KMS-11 (cell line): ENCODE measurements around the gene PCGF2.

Source experiments
- H2AFZ ChIP-seq: fragments of 200-600 bp; sonication (generic); 2 replicates; pipeline ENCODE4 v1.6.1; 2016; ENCODE audit warnings: antibody characterized with exemption, mixed run types, low read depth
- H3K27ac ChIP-seq: fragments of 200-600 bp; sonication (generic); 2 replicates; pipeline ENCODE4 v1.6.1; 2016; ENCODE audit warnings: mild to moderate bottlenecking, mixed run types
- H3K27me3 ChIP-seq: fragments of 200-600 bp; sonication (generic); 2 replicates; pipeline ENCODE4 v1.6.1; 2017; ENCODE audit warnings: mild to moderate bottlenecking, low read depth, mixed run types, moderate library complexity; ENCODE audit not compliant: insufficient read depth
- H3K36me3 ChIP-seq: fragments of 200-600 bp; sonication (generic); 2 replicates; pipeline ENCODE4 v1.6.1; 2017; ENCODE audit warnings: mild to moderate bottlenecking, mixed run types; ENCODE audit not compliant: insufficient read depth
- H3K4me1 ChIP-seq: fragments of 200-600 bp; sonication (generic); 2 replicates; pipeline ENCODE4 v1.6.1; 2016; ENCODE audit warnings: mild to moderate bottlenecking, low read depth, mixed run types; ENCODE audit not compliant: poor library complexity, severe bottlenecking
- H3K4me2 ChIP-seq: fragments of 200-600 bp; sonication (generic); 2 replicates; pipeline ENCODE4 v1.7.0; 2016; ENCODE audit warnings: mild to moderate bottlenecking, mixed run types
- H3K4me3 ChIP-seq: fragments of 200-600 bp; sonication (generic); IDR thresholded peaks from 2 replicates; pipeline ENCODE4 v1.6.1; 2017; ENCODE audit warnings: low read depth, low read length, mixed read lengths; ENCODE audit not compliant: insufficient read depth
- H3K79me2 ChIP-seq: fragments of 200-600 bp; sonication (generic); 2 replicates; pipeline ENCODE4 v1.6.1; 2016; ENCODE audit warnings: low read depth, mixed run types; ENCODE audit not compliant: insufficient read depth
- H3K9ac ChIP-seq: fragments of 200-600 bp; sonication (generic); 2 replicates; pipeline ENCODE4 v1.6.1; 2016; ENCODE audit warnings: mild to moderate bottlenecking, mixed run types
- H4K20me1 ChIP-seq: fragments of 200-600 bp; sonication (generic); 2 replicates; pipeline ENCODE4 v1.6.1; 2016; ENCODE audit warnings: mild to moderate bottlenecking, mixed run types; ENCODE audit not compliant: insufficient read depth
- TF ChIP-seq, protein P1 (sequence below): fragments of 200-600 bp; sonication (generic); conservative IDR thresholded peaks from 2 replicates; pipeline ENCODE4 v1.6.1; 2017; ENCODE audit warnings: low read depth, mild to moderate bottlenecking, antibody characterized with exemption, low read length, moderate library complexity, mixed read lengths

PCGF2 gene

DNA sequence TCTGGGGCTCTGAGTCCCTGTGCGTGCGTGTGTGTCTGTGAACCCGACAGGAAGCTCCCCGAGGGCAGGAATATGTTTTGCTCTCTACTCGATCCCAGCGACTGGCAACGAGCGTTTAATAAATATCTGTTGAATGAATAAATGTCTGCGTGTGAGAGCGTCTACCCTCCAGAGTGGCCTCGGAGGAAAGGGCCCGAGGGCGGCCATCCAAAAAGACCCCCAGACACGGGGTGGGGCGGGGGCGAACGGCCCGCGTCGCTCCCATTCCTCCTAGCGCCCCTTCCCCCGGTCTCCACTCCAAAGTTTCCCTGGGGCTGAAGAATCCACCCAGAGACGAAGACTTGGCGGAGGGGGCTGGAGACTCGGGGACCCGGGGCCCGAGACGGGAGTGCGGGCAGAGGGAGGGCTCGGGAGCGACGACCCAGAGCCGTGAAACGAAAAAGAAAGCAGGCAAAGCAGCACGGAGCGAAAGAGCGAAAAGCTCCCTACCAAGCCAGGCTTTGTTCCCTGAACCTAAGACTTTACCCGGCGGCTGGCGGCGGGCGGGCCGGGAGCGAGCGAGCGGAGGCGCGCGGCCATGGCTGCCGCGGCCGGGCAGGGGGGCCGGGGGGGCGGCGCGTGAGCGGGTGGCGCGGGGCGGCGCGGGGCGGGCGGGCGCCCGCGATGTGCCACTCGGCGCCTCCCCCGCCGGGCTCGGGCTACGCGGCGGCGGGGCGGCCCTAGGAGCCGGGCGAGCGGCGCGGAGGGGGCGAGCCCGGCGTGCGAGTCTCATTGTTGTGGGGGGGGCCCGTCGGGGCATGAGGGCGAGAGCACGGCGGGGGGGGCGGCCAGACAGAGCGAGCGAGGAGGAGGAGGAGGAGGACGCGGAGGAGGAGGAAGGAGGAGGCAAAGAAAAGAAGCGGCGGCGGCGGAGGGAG lies 43.3 kb downstream of the PCGF2 start, which contains the start of gene MLLT6:
MLLT6 (plus strand) TSS at position 668 of the 917 bp plus-strand sequence. CDS start 360 bp downstream, outside the sequence.
- Histone ChIP-seq H3K4me3 (no peak within 1 kb of the TSS), H3K4me1 (peaks cover 30% of the 10 kb centered on the region), H3K79me2 (peaks cover 36% of the 10 kb centered on the region), H3K9ac (peak within 1 kb of the TSS; percentile 97), H3K36me3 (no peaks in the 10 kb centered on the region; the same call in 1 of the 2 replicates), H3K27ac (peak within 1 kb of the TSS; percentile 98), H3K4me2 (peak within 1 kb of the TSS; percentile 98), H4K20me1 (no peaks in the 10 kb centered on the region), H2AFZ (peak within 1 kb of the TSS; percentile 51), H3K27me3 (no peaks in the 10 kb centered on the region)
- TF ChIP-seq, protein P1, sequence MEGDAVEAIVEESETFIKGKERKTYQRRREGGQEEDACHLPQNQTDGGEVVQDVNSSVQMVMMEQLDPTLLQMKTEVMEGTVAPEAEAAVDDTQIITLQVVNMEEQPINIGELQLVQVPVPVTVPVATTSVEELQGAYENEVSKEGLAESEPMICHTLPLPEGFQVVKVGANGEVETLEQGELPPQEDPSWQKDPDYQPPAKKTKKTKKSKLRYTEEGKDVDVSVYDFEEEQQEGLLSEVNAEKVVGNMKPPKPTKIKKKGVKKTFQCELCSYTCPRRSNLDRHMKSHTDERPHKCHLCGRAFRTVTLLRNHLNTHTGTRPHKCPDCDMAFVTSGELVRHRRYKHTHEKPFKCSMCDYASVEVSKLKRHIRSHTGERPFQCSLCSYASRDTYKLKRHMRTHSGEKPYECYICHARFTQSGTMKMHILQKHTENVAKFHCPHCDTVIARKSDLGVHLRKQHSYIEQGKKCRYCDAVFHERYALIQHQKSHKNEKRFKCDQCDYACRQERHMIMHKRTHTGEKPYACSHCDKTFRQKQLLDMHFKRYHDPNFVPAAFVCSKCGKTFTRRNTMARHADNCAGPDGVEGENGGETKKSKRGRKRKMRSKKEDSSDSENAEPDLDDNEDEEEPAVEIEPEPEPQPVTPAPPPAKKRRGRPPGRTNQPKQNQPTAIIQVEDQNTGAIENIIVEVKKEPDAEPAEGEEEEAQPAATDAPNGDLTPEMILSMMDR, result no peak

DNA sequence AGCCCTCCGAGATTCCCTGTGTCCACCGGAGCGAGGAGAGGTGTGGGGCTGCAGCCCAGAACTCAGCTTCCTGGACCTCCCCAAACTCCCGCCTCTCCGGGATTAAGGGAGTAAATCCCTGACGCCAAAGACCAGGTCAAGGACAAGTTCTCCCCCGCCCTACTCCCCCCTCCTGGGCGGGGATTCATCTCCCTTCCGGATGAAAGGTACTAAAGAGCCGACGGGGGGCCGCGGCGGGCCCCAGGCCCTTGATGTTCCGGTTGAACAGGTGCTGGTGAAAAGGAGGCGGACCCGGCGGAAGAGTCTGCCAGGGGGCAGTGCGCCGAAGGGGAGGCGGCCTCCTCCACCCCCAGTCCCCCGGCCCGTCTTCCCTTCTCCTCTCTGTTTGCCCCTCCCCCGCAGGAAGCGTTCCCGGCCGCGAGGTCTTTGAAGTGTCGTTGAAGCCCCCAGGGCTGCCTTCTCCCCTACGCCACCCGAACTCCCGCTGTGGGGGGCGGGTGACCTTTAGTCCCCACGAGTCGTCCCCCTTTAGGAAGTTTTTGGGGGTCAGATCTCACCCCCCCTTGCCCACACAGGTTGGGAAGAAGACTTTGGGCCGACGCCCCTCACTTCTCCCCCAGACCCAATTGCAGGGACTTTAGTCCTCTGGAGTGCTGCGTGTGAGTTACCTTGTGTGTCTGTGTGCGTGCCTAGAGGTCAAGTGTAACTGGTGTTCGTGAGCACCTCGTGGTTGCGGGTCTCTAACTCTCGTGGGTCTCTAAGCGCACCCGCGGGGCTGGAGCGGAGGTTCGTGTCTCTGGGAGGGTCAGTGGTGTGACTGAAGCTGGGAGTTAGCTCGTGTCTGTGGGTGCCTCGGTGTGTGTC lies 44.2 kb downstream of the PCGF2 start:
- H3K36me3 ChIP-seq, result no peaks in the 10 kb centered on the region; the same call in 1 of the 2 replicates
- no peak overlapping the region for H3K4me3 ChIP-seq
- TF ChIP-seq, protein P1, result no peak
- H3K4me2 ChIP-seq, result peak overlapping the region; percentile 98
- H2AFZ ChIP-seq, result peak overlapping the region; percentile 51
- peak overlapping the region; percentile 98 for H3K27ac ChIP-seq
- peak overlapping the region; percentile 97 for H3K9ac ChIP-seq
- H3K27me3 ChIP-seq, result no peaks in the 10 kb centered on the region
- H3K79me2 ChIP-seq, result peaks cover 29% of the 10 kb centered on the region
- H4K20me1 ChIP-seq, result no peaks in the 10 kb centered on the region
- H3K4me1 ChIP-seq, result peaks cover 39% of the 10 kb centered on the region

GRCh38 chr17:38702916-38703741 lies 45.0 kb downstream of the PCGF2 start:
- Histone ChIP-seq H3K4me2 (peak overlapping the region; percentile 98), H3K4me1 (peaks cover 42% of the 10 kb centered on the region), H3K79me2 (peaks cover 28% of the 10 kb centered on the region), H3K4me3 (no peak overlapping the region), H3K27me3 (no peaks in the 10 kb centered on the region), H3K27ac (peak overlapping the region; percentile 98), H3K36me3 (no peaks in the 10 kb centered on the region; the same call in 1 of the 2 replicates), H2AFZ (peak overlapping the region; percentile 51), H3K9ac (peak overlapping the region; percentile 97), H4K20me1 (no peaks in the 10 kb centered on the region)
- TF ChIP-seq, protein P1, result 0 out of 2 replicates have a peak, but pooled peaks have one; percentile 14
